HG03175 (cell line): ENCODE data around the gene DDR2.
A peak's percentile ranks its signal among the peaks of the same experiment; 100 is the strongest.

Experiments
- ATAC-seq: cut with Tn5 transposase; IDR thresholded peaks from one replicate; pipeline ENCODE4 v1.9.1; 2021; ENCODE audit warnings: mild to moderate bottlenecking, moderate library complexity; ENCODE audit not compliant: unreplicated experiment

Gene DDR2

GRCh38 chr1:162822391-162823200 is 190.3 kb downstream of the DDR2 start:
- ATAC-seq = no peak

GRCh38 chr1:162823231-162823630 is 191.0 kb downstream of the DDR2 start:
- no peak for ATAC-seq

GRCh38 chr1:162823771-162824525 is 191.7 kb downstream of the DDR2 start:
- ATAC-seq = no peak

GRCh38 chr1:162829268-162829667 is 197.0 kb downstream of the DDR2 start:
- no peak for ATAC-seq

GRCh38 chr1:162832470-162832869 is 200.2 kb downstream of the DDR2 start:
- ATAC-seq = no peak

GRCh38 chr1:162835157-162835899 is 203.1 kb downstream of the DDR2 start:
- ATAC-seq = peak; percentile 73
